Measurements from ENCODE around the gene C1orf35.

The C1orf35 gene

DNA sequence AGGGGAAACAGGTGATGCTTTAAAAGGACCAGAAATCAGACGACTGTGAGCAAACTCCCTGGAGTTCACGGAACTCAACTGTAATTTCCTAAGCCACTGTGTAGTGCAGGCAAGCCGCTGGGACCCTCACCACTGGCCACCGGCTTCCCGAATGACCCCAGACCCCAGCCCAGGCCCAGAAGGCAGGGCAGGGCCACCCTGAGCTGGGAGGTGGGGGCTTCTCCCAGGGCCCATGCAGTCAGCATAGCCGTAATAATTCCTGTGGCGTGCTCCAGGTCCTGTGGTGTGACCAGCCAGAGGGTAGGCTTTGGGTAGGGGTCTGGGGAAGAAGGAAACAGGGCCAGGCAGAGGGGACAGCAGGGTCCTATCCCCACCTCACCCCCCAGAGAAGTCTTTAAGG lies 24.1 kb downstream of the C1orf35 start:
- TF ChIP-seq, protein P1, sequence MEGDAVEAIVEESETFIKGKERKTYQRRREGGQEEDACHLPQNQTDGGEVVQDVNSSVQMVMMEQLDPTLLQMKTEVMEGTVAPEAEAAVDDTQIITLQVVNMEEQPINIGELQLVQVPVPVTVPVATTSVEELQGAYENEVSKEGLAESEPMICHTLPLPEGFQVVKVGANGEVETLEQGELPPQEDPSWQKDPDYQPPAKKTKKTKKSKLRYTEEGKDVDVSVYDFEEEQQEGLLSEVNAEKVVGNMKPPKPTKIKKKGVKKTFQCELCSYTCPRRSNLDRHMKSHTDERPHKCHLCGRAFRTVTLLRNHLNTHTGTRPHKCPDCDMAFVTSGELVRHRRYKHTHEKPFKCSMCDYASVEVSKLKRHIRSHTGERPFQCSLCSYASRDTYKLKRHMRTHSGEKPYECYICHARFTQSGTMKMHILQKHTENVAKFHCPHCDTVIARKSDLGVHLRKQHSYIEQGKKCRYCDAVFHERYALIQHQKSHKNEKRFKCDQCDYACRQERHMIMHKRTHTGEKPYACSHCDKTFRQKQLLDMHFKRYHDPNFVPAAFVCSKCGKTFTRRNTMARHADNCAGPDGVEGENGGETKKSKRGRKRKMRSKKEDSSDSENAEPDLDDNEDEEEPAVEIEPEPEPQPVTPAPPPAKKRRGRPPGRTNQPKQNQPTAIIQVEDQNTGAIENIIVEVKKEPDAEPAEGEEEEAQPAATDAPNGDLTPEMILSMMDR (IDR thresholded peaks at IDR 0.05; ENCODE audit: borderline replicate concordance, control extremely low read depth, extremely low read depth, insufficient read depth, missing control alignments), result no peak
- DNase-seq (ENCODE audit: low spot score), result no peak
- in situ Hi-C loops (cut with MboI; ENCODE audit: low sequenced_read_pairs, unreplicated experiment), result no loop called here

DNA sequence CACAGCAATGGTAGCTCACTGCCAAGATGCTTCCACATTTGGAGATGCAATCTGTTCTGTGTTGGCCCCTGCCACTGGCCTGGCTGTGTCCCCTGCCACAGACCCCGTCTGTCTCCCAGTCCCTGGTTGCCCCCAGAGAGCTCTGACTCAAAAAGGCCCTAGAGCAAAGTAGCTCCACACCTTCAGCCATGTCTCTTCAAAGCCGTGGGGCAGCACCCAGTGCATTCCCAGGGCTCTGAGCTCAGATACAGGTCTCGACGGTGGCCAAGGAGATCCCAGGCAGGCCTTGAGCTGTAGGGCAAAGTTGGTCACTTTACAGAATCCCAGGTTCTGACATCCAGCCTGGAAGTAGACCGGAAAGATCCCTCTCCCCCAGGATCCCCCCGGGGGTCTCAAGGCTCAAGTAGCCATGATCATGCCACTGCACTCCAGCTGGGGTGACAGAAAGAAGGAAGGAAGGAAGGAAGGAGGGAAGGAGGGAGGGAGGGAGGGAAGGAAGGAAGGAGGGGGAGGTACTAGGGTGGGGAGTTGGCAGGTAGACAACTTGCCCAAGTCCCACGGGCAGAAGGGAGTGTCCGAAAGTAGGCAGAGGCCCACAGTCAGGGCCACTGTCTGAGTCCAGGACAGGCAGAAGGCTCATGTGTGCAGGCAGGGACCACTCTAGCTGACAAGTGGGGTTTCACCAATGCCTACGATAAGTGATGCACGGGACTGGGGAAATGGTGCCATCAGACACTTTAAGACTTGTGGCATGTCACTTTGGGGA lies 25.4 kb downstream of the C1orf35 start:
- no peak for DNase-seq (ENCODE audit: low spot score)
- TF ChIP-seq, protein P1 (IDR thresholded peaks at IDR 0.05; ENCODE audit: borderline replicate concordance, control extremely low read depth, extremely low read depth, insufficient read depth, missing control alignments), result no peak
- in situ Hi-C loops (cut with MboI; ENCODE audit: low sequenced_read_pairs, unreplicated experiment), result no loop called here

DNA sequence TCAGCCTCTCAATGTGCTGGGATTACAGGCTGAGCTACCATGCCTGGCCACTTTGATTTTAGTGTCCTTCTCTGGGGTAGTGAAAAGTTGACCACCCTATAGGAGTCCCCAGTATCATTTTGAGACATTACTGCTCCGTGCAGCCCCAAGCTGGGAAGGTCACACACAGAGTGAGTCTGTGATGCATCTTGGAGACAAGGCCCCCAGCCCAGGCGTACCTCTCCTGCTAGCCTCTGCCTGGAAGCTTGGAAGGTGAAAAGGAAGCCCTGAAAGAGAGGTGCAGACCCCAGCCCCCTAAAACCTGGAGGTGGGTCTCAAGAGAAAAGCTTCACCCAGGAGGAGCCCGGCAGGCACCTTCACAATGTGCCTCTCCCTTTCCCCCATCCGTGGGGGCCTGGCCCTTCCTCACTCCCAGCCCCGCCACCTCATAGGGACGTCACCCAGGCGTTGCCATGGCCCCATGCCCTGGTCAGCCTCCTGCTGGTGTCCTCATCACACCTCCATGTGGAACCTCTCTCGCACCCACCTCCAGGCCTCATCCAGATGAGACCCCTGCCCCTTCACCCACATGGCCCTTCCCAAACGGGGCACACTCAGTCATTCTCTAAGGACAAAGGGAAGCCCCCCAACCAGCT lies 26.2 kb downstream of the C1orf35 start:
- no peak for DNase-seq (ENCODE audit: low spot score)
- TF ChIP-seq, protein P1 (IDR thresholded peaks at IDR 0.05; ENCODE audit: borderline replicate concordance, control extremely low read depth, extremely low read depth, insufficient read depth, missing control alignments), result no peak
- in situ Hi-C loops (cut with MboI; ENCODE audit: low sequenced_read_pairs, unreplicated experiment), result no loop called here

DNA sequence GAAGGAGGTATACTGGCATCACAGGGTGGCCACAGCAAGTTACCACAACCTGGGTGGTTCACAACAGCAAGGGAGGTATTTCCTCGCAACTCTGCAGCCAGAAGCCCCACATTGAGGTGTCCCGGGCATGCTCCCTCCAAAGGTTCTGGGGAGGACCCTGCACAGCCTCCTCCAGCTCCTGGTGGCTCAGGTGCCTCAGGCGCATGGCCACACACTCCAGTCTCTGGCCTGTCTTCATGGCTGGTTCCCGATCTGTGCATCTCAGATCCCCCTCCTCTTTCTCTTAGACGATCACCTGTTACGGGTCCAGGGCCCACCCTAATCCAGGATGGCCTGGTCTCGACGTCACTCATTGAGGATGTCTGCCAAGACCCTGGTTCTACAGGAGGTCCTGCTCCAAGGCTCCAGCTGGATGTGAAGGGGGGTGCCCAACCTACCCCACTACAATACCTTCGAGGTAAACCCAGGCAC lies 27.3 kb downstream of the C1orf35 start:
- DNase-seq (ENCODE audit: low spot score), result no peak
- in situ Hi-C loops (cut with MboI; ENCODE audit: low sequenced_read_pairs, unreplicated experiment), result no loop called here
- TF ChIP-seq, protein P1 (IDR thresholded peaks at IDR 0.05; ENCODE audit: borderline replicate concordance, control extremely low read depth, extremely low read depth, insufficient read depth, missing control alignments), result no peak

DNA sequence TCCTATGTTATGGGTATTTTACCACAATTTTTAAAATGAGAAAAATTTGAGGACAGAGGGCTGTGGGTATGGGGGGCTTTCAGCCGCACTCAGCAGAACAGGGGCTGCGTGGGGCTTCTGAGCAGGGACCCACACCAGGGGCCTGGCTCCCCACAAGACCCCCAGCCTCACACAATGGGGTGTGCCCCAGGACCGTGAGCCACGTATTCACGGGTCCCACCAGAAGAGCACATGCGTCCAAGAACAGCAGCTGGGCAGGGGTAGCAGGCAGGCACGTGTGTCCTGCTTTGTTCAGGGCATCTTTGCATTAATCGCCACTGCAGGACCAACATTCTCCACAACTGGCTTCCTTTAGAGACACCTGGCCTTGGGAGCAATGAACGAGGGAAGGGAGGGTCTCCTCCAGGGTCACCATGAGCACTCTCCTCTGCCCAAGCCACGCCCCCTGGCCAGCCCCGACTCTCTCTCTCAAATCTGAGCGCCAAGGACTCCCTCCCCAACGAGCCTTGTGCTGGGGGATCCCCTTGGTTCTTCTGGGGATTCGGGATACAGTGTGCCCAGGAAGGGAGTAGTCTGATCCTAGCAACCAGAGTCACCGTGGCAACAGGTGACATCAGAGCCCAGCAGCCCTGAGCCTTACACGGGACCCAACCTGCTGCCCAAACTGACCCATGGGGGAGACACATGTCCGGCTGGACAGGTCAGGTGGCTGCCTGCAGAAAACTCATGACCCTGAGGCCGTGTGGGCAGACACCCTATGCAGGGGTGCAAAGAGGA lies 28.0 kb downstream of the C1orf35 start:
- TF ChIP-seq, protein P1 (IDR thresholded peaks at IDR 0.05; ENCODE audit: borderline replicate concordance, control extremely low read depth, extremely low read depth, insufficient read depth, missing control alignments), result no peak
- in situ Hi-C loops (cut with MboI; ENCODE audit: low sequenced_read_pairs, unreplicated experiment), result no loop called here
- DNase-seq (ENCODE audit: low spot score), result no peak

DNA sequence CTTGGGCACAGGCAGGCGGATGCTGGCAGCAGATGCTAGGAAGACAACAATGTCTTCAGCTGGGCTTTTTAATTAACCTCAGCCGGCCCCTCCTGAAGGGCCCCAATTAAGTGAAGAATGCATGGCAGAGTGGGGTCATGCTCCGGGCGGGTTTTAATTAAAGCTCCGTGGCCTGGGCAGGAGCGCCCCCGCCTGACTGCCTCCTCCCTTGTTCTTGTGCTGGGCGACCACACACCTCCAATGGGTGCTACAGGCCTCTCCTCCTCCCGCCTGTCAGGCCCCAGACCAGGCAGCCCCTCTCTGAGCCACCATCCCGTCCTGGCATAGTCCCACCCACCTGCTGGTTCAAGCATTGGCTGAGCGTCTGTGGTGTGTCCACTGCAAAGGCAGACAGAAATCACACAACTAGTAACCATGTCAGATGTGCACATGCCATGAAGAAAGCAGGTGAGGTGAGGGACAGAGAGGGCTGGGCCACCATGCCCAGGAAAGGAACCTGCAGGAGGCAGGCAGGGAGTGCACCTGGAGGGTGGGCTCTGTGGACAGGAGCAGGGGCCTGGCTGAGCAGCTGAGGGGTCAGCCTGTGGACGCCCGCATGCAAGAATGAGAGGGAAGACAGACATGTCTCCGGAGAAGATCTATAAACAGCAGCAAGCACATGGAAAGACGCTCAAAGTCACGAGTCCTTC lies 29.1 kb downstream of the C1orf35 start:
- DNase-seq (ENCODE audit: low spot score), result no peak
- in situ Hi-C loops (cut with MboI; ENCODE audit: low sequenced_read_pairs, unreplicated experiment), result no loop called here
- TF ChIP-seq, protein P1 (IDR thresholded peaks at IDR 0.05; ENCODE audit: borderline replicate concordance, control extremely low read depth, extremely low read depth, insufficient read depth, missing control alignments), result peak; percentile 23
